NCI-H2029 (cell line): ENCODE measurements around the gene AKR1C3.
"Not testable (repeated sequence)": the region's sequence is repeated elsewhere in the genome, so short reads cannot be mapped to it uniquely, and the experiment has no call there.

ENCODE experiments used
- DNase-seq: peaks from one replicate; lab custom pipeline; 2025; lab: John Stamatoyannopoulos, UW

AKR1C3 gene

DNA sequence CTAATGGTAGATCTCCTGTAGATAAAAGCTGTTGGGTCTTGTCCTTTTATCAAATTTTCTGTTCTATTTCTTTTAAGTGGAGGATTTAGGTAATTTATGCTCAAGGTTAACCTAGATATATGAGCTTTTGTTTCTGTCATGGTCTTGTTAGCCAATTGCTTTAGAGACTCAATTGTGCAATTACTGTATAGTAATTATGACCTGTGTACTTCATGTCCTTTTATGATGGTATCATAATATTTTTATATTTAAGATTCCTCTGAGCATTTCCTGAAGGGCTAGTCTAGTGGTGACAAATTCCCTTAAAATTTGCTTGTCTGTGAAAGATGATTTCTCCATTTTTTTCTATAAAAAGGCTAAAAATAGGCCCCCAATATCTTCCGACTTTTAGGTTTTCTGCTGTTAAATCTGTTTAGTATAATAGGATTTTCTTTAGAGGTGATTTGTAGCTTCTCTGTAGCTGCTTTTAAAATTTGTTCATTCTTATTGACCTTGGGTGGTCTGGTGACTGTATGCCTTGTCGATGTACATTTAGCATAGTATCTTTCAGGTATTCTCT lies 5.4 kb upstream of the AKR1C3 start:
- DNase-seq: no peak

DNA sequence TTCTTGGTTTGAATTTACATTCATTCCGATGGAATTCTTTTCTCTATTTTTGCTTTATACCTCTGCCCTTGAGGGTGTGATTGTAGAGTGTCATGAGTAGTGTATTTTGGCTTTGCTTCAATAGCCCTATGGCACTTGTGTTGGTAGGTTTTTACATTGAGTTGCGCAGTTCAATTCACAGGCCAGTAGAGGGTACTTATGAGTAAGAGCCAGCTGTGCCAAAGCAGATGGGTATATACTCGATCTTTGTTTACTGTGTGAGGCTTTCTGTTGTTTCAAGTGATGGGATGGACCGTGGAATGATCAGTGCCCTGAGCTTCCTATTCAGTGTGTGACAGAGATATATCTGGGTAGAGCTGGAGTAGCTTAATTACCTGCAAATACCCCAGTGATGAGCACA lies 4.3 kb upstream of the AKR1C3 start:
- peak; percentile 68 for DNase-seq

DNA sequence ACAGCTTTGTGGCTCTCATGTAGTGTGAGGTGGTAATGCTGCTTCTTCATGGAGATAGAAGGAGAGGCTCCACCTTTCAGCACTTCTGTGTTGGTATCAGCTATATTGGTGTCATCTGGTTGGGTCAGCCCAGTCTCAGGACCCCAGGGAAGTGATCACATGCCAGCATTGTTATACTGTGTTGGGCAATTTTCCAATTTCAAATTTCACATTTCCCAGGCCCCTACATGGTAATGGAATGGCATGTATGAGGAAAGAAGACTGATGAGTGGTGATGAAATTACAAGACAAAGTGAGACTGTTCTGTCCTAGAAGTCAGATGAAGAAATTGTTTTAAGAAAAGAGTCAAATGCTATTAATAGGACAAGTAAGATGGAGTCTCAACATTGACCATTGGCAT lies 3.7 kb upstream of the AKR1C3 start:
- DNase-seq: no peak

DNA sequence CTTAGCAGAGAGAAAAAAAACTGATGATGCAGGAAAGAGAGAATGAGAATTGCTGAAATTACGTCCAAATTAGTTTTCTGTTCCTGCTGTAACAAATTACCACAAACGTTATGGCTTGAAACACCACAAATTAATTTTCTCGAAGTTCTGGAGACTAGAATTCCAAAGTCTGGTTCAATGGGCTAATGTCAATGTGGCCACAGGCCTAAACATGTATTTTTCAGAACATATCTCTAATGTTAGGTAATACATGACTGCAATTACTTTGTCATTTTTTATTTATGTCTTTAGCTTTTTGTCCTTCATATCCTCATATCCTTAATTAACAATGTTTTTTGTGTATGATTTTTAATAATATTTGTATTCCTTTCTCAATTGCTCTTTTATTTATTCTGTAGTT lies 3.0 kb upstream of the AKR1C3 start:
- DNase-seq: no peak

DNA sequence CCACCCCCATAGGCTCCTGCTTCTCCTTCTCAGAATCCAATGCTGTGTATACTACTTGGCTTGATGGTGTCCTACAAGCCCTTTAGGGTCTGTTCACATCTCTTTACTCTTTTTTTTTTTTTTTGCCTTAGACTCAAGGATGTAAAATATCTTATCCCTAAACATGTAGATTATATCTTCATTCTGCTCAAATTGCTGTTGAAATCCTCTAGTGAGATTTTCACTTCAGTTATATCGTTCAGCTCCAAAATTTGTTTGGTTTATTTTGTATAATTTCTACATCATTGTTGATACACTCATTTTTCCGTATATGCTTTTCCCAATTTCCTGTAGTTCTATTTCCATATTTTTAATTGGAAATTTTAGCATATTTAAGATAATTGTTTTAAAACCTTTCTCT lies 1.8 kb upstream of the AKR1C3 start:
- DNase-seq: no peak

DNA sequence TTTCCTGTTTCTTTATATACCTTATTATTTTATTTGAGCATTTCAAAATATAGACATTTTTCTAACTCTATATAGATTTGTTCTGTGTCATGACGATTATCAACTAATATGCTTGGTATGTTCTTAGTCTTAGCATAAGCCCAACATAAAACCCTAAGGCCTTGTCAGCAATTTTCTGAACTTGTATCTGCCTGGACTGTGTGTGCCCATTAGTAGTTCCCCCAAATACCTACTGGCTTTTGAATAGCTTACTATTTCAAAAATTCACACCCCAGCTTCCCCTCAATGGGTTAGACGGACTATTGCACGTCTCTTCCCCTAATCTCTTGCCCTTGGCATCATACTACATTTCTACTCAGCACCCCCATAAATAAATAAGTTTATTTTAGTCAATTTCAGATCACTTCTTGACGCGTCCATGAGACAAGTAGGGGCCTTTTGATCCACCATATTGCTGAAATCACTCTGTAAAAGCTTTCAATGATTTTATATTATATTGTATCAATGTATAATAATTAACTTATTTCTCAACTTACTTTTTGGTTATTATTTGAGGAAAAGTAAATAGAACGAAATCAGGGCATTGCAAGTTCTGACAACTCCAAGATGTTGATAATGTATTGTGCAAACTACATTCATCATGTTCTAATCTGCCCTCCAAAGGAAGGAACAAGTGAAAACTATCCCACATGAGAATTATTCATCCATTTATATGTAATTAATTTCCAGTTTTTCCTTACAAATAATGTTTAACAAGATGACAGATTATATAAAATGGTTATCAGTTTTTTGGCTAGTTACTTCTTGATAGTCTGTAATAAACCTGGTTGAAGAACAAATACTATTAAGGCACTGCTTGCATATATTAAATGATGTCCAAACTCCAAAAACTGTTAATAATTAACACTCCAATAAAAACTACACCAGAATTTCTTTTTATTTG lies 1.1 kb upstream of the AKR1C3 start:
- DNase-seq: no peak

DNA sequence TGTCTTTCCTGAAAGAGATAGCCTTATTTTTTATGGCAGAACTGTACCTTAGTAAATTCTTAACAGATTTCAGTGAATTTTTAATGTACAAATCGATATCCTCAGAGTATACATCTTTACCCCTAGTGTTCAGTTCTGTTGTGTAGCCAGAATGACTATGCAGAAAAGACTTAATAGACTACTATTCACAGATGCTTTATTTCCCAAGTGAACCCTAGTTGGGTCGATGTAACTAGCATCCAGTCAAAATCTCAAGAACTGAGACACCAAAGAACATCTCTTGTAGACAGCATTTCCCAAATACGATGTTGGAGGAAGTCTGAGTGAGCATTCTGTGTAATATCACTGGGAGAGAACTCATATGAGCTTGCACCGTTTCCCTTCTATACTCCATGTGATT lies 1.5 kb downstream of the AKR1C3 start:
- no peak for DNase-seq

DNA sequence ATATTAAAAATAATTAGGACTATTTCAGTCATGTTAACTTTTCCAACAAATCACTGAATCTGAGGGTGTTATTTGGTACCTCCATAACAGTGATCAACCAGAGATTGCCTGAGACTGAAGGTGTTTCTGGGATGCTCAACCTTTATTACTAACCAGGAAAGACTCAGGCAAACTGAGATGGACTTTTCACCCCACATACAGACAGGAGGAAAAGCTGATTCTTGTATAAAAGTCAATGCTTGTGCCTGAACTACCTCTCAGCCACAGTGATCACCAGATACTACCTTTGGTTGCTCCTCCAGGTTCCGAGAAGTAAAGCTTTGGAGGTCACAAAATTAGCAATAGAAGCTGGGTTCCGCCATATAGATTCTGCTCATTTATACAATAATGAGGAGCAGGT lies 1.9 kb downstream of the AKR1C3 start:
- DNase-seq: no peak

DNA sequence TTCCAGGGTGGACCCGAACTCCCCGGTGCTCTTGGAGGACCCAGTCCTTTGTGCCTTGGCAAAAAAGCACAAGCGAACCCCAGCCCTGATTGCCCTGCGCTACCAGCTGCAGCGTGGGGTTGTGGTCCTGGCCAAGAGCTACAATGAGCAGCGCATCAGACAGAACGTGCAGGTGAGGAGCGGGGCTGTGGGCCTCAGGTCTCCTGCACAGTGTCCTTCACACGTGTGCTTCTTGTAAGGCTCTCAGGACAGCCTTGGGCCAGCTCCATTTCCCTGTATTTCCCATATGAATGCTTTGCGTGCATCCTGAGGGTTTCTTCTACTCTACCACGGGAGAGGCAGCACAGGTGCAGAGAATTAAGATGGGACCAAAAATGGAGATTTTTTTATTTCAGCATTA lies 8.3 kb downstream of the AKR1C3 start:
- DNase-seq: not testable (repeated sequence)

DNA sequence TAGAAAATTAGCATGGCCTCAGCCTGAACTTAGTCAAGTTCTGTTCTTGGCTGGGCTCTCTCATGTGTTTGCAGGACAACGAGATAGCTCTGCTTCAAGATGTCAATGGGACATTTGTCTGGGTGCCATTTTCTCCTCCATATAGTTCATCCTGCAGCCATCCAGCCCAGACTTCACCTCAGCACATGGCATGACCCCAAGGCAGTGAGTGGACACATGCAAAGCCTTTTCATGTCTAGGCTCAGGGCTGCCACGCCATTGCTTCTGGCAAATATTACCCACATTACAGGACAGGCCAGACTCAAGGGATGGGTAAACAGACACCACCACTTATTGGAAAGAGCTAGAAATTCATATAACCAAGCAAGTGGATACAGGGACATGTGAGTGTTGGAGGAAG lies 9.3 kb downstream of the AKR1C3 start:
- no peak for DNase-seq

DNA sequence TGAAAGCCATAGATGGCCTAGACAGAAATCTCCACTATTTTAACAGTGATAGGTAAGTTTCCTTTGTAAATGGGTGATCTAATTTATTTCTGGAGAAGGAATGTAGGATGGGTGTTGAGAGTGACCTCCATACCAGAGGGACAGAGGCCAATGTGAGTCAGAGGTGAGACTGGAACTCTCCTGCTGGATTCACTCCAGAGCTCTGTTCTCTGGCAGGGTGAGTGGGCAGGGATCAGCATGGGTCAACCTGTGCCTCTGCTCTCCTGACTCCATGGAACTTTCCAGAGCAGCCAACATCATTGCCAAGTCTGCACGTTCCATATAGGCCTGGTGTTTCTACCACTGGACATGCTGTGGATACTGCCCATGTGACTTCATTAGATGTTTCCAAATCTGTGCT lies 11.4 kb downstream of the AKR1C3 start:
- no peak for DNase-seq

DNA sequence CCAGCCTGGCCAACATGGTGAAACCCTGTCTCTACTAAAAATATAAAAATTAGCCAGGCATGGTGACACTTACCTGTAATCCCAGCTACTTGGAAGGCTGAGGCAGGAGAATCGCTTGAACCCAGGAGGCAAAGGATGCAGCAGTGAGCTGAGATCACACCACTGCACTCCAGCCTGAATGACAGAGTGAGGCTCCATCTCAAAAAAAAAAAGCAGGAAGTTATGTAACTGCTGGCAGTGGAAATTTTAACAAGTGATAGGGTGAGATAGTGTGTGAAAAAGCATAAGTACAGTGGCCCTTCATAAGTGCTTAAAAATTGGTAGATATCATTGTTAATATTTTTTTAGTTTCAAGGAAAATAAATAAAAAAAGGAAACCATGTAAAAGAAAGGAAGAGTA lies 12.3 kb downstream of the AKR1C3 start:
- DNase-seq: no peak

DNA sequence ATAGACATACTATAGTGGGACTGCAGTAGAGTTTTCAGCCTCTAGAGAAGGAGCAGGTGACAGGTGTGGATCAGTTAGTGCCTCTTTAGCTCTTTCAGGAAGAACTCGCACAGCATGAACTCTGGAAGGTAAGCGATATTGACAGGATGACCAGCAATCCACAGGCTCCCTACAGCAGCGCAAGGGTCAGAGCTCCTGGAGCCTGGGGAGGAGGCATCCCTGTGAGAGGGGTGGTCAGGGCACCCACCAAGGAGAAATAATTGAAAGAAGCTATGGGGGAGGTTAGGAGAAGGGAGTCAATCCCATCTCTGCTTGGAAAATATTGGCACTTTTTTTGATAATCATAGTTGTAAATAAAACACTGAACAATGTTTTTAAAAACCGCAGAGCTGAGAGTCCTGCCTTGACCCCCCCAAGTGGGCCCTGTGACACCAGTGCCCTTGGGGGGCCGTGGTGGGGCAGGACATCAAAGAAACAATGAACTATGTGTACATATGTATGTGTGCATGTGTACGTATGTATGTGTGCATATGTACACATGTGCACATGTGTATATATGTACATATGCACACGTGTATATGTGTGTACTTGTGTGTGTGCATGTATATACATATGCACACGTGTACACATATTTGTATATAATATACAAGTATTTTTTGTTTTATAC lies 13.8 kb downstream of the AKR1C3 start:
- DNase-seq: no peak

DNA sequence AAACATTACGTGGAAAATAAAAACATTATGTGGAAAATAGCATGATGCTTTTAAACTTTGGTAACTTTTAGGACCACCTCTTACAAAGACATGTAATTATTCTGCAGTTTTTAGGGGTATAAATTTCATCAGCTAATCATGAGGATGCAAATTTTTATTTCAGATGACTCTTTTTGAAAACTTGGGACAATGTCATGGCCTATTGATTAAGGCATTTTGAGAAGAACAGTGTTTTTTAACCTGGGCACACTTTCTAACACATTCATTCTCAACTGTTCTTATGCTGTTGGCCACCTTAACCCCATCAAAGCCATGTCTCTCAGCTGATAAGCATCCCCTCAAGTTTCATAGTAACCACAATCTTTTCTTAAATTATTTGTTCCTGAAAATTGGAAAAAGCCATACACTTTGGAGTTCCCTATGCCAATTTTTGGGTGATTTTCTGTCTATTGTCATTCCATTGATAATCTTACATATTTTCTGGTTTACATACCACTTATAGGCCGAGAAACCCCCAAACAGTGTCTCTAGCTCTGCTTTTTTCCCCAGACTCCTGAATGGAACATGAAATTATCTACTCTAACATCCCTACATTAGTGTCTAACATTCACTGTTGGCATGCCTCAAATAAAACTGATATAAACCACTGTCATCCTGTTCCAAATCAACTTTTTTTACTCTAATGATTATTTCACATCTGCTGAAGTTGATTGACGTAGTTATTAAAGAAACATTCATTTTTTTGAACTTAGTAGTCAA lies 14.6 kb downstream of the AKR1C3 start:
- no peak for DNase-seq

DNA sequence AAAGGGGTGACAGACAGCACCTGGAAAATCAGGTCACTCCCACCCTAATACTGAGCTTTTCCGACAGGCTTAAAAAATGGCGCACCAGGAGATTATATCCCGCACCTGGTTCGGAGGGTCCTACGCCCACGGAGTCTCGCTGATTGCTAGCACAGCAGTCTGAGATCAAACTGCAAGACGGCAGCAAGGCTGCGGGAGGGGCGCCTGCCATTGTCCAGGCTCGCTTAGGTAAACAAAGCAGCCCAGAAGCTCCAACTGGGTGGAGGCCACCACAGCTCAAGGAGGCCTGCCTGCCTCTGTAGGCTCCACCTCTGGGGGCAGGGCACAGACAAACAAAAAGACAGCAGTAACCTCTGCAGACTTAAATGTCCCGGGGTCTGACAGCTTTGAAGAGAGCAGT lies 15.6 kb downstream of the AKR1C3 start:
- DNase-seq: not testable (repeated sequence)

DNA sequence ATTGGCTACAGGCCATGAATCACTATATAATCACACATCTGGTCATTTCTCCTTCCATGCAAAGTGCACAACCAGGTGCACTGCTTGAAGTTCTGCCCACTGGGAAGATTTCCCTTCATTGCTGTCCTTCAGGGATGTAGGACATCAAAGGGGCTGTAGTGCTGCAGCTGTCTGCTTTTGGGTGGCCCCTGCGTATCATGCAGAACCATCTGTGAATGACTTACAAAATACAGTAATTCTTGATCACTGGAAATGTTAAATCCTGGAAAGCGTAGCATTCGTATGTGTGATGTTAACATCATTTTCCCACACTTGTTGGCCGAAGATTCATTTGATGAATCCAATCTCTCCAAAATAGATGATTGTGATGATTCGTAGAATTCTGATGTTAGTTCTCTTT lies 22.4 kb downstream of the AKR1C3 start:
- DNase-seq: no peak

DNA sequence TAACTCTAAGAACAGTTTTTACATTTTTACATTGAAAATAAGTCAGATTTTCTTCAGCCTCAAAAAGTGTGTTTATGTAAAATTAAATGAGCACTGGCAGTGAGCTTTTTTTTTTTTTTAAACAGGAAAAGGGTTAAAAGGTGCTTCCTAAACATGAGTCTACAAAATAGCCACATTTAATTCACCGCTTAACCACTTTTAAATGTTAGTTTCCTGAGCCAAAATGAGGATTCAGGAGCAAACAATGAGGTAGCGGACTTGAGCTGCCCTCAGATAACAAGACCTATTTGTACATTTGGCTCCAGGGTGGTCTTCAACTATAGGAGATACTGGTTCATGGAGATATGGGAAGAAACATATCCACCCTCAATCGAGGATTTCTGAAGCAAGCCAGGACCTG lies 22.8 kb downstream of the AKR1C3 start:
- no peak for DNase-seq

DNA sequence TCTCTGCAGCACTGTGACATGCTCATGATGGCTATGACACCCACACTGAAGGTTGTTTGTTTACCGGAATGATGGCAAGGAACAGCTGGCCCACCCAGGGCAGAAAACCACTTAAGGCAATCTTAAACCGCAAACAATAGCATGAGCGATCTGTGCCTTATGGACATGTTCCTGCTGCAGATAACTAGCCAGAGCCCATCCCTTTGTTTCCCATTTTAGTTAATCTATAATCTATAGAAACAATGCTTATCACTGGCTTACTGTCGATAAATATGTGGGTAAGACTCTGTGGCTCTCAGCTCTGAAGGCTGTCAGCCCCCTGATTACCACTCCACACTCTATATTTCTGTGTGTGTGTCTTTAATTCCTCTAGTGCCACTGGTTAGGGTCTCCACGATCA lies 25.8 kb downstream of the AKR1C3 start:
- not testable (repeated sequence) for DNase-seq

DNA sequence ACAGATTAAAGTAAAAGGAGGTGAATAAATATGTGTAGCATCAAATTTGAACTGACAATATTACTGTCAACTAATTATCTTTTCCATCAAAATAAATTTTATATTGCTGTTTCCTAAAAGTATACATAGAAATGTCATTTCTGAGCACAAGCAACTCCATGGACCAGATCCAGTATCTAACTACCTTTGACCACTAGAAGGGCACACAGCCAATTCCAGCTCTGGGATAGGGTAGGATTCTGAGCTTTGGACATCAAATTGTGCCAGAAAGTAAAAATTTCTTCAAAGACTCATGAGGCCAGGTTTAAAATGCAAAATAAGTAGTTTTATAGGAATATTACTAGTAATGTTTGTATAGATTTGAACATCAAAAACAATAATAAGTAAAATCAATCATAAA lies 29.7 kb downstream of the AKR1C3 start:
- DNase-seq: no peak

DNA sequence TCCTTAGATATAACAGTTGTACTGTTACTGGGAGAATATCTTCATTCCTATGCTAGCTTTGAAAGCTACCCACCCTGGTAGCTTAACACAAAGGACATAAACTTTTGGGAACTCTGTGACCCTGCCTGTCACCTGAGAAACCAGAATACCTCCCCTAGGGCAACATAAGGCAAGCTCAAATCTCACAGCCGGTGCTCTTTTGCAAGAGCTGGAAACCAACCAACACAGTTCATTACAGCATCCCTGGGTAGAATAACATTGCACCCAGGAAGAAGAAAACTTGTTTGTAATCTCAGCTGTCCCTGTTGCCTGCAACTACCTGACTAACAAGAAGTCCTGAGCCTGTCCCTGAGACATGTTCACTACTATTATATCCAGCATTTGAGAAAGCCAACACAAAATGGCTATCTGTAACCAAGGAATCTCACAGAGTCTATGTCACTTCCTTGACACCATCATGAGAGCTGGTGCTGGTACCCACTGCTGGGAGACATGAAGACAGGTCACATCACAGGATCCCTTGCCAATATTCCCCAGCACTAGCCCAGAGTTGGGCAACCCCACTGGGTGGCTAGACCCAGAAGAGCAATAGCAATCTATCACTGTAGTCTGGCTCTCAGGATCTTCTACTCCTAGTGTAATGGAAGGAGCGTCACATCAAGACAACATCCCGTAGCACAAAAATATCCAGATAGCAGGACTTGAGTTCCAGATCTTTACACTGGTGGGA lies 31.3 kb downstream of the AKR1C3 start:
- DNase-seq: no peak

DNA sequence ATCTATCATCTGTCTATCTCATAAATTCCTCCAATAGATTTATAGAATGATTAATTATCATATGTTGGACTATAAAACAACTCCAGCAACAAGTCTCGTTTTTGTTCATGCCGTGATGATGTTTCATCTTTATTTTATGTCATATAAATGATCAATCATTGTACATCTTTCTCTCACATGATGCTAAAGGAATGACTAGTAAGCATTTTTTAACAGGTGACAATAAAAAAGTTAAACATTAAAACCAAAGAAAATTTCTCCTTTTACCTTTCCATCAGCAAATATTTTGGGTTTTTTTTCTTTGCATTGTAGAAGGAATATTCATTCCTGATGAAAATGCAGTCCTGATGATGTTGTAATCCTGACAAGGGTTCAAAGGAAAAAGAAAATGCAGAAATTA lies 41.4 kb downstream of the AKR1C3 start:
- DNase-seq: no peak
